Eye (tissue), 1 donor: Measurements from ENCODE around the gene TOP3A.
"Not testable (repeated sequence)": the region's sequence is repeated elsewhere in the genome, so short reads cannot be mapped to it uniquely, and the experiment has no call there.

Source experiments
- DNase-seq: peaks from one replicate; pipeline ENCODE4 v3.0.0-alpha.2; 2015

TOP3A gene

DNA sequence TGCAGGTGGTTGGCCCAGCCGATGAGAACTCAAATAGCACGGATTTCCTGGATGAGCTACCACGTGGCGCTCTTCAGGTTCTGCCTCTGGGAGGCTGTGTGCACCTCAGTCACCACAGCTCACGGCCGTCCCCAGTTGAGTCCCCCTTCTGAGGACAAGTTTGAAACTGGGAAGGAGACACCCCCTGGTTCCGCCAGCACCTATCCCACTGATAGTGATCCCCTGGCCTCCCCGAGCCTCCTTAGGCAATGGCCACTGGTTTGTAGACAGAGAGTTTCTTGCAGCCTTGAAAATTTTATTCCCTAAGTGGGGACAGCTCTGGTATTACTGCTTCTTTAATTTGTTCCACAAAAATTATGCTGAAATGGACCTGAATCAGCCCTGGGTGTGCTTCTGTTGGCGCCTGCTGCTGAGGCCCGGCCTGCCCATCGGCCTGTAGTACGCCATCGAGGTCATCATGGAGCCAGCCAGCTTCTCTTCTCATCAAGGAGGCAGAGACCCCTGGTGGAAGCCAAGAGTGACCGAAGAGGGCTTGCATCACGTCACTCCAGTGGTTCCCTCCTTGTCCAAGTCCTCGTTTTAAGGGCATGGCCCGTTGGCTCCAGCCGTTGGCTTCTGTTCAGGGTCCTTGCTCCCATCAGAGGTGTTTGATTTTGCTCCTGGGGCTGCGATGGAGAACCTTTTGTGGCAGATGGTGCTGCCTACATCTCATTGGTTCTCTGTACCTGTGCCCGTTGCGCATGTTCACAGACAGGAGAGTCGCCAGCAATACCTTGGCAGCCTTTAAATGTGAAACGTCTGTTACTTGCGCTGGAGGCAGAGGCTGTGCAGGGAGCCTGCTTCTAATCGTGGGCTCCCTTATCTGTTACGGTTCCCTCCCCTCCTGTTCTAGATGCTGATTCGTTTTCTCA, 9.6 kb upstream of the TOP3A start:
- no peak for DNase-seq

DNA sequence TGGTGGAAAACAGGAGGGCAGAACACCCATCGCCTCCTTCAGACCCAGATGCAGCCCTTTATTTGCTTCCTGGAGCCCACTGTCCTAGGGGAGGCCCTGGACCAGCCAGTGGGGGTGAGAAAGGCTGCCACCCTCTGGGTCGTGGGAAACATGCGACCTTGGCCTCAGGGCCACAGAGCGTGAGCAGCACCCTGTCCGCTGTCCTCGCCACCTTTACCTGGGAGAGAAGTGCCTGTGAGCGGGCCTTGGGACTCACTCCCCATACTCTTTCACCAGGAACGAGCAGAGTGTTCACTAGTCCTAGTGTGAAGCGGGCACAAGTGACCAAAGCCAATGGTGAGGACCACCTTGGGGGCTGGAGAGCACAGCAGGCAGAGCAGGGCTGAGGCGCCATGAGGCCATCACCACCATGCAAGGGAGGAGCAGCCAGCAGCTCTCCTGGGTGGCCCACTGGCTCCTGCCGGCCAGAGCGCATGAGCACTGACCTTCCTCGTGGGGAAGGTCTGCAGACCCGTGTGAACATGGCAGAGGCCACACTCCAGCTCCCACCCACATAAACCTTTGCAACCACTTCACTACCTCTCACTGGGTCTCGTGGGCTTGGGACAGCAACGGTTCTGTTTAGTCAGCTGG, 8.8 kb upstream of the TOP3A start:
- DNase-seq: no peak

- no peak for DNase-seq
Measured at GRCh38 chr17:18323007-18323406, 8.2 kb upstream of the TOP3A start.

DNA sequence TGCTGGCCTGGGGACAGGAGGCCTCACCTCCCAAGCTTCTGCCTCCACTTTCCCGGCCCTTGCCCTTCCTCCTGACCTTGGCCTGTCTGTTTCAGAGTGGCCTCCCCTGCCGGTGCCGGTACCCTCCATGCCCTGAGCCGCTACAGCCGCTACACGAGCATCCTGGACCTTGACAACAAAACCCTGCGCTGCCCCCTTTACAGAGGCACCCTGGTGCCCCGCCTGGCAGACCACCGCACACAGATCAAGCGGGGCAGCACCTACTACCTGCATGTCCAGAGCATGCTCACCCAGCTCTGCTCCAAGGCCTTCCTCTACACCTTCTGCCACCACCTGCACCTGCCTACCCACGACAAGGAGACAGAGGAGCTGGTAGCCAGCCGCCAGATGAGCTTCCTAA, 7.7 kb upstream of the TOP3A start:
- DNase-seq: no peak

GRCh38 chr17:18321309-18321708, 6.5 kb upstream of the TOP3A start:
- DNase-seq: no peak

DNA sequence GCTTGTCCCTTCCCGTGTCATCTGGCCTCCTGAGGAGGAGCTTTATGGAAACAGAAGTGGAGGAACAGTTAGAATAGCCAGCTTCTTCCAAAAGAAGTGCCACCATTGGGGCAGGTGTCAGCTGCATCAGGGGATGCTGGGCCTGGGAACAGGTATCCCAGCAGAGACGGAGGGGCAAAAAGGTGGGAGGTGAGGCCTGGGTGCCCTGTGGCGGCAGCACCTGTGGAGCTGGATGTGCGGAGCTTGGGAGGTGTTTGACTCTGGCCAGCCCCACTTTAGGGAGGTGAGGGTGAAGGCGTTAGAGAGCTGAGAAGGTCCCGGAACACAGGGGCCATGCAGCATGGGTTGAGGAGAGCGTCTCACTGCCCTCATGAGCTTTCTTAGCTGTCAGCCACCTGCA, 5.5 kb upstream of the TOP3A start:
- no peak for DNase-seq

DNA sequence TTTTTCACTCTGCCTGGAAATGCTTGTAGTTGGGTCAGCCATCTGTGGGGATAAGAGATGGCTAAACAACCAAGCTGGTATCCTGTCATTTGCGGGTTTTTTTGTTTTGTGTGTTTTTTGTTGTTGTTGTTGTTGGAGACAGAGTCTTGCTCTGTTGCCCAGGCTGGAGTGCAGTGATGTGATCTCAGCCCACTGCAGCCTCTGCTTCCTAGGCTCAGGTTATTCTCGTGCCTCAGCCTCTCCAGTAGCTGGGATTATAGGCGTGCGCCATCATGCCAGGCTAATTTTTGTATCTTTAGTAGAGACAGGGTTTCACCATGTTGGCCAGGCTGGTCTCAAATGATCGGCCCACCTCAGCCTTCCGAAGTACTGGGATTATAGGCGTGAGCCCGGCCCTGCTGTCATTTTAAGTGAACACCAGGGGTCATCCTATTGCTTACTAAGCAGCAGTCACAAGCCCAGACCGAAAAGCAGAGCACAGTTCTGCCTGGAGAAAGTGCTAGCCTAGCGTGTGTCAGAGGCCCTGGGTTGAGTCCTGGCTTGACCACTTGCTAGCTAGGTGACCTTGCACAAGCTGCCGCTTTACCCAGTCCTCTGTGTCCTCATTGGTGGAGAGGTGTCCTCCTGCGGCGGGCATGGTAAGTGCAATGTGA, 4.9 kb upstream of the TOP3A start:
- DNase-seq: peak; percentile 63

DNA sequence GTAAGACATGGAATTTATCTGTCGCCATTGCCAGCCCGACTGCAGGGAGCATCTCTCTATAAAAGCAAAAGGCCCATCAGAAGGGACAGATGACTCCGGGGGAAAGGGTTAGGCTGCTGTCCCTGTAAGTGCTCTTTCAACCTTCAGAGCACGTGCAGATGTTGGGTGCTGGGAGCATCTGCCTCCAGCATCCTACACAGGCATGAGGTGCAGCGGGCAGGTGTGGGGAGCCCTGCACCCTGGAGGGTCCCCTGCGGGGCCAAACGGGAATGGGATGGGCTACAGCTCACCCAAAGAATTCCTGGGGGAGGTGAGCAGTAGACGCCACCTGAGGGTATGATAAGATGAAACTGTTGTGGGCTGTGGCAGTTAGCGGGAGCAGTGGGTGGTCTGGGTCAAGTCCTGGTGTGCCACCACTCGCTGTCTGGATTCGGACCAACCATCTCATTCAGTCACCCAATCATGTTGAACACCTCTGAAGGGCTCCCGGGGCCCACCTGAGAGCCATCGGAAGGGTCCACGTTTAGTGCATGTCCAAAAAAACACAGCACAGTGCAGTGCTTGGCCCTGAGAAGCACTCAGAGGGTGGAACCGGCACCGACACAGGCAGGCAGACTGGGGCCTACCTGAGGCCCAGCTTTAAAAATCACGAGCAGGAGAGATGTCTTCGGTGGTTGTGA, 4.1 kb upstream of the TOP3A start:
- DNase-seq: no peak

DNA sequence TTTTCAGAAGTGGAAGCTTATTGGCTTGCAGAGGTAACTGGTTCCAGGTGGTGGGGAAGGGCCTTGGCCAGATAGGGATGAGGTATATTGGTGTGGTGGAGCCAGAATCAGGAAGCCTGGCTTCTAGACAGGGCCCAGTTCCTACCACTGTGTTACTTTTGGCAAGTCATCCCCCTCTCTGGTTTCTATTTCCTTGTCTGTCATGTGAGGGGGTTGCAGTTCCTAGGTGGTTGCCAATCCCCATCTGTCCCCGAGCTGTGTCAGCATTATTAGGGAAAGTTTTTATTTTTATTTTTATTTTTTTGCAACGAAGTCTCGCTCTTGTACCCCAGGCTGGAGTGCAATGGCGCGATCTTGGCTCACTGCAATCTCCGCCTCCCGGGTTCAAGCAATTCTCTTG, 3.3 kb upstream of the TOP3A start:
- DNase-seq: no peak

DNA sequence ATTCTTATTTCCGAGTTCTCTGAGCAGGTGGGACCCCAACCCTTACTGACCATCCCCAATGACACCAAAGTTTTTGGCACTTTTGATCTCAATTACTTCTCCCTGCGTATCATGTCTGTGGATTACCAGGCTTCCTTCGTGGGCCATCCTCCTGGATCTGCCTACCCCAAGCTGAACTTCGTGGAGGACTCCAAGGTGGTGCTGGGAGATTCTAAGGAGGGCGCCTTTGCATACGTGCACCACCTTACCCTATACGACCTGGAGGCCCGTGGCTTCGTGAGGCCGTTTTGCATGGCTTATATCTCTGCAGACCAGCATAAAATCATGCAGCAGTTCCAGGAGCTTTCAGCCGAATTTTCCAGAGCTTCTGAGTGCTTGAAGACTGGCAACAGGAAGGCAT, 1.2 kb upstream of the TOP3A start:
- DNase-seq: no peak

- DNase-seq: no peak
Measured at GRCh38 chr17:18315562-18315922, 748 bp upstream of the TOP3A start.

DNA sequence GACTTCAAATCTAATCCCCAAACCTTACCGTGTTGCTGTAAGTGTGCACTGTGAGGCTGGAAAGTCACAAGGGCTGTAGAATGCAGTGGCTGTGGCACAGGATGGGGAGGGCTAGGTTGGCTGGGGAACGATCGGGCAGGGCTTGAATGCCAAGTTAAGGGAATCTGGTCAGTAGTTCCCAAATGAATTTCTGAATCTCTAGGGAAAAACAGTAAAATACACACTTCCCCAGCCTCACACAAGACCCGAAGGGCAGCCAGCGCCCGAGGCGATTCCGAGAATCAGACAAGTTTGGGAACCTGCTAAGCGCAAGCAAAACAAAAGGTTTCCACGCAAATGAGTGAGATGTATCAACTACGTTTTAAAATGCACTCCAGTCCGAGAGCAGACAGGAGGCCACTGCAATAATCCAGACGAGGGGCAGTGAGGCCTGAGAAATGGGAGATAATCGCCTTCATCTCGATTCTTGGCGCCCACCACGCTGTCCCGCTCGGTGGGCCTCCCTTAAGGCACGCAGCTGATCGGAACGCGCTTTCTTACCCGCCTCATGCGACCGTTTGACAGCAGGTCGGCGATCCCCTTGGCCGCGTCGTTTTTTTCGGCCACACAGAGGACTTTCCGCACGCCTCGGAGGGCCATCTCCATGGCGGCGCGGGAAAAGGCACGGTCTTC, 599 bp downstream of the TOP3A start:
- no peak for DNase-seq

- no peak for DNase-seq
Measured at GRCh38 chr17:18309202-18309601, 5.6 kb downstream of the TOP3A start.

DNA sequence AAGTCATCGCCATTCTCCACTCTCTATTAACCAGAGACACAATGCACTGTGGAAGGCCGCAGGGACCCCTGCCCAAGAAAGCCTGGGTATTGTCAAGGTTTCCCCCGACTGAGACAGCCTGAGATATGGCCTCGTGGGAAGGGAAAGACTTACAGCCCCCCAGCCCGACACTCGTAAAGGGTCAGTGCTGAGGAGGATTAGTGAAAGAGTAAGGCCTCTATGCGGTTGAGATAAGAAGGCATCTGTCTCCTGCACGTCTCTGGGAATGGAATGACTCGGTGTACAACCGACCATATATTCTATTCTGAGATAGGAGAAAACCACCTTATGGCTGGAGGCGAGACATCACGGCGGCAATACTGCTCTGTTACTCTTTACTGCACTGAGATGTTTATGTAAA, 11.6 kb downstream of the TOP3A start:
- DNase-seq: not testable (repeated sequence)

GRCh38 chr17:18300725-18301480, 13.9 kb downstream of the TOP3A start:
- no peak for DNase-seq

GRCh38 chr17:18298061-18298460, 16.7 kb downstream of the TOP3A start:
- DNase-seq: not testable (repeated sequence)

GRCh38 chr17:18291718-18292540, 22.9 kb downstream of the TOP3A start:
- no peak for DNase-seq

DNA sequence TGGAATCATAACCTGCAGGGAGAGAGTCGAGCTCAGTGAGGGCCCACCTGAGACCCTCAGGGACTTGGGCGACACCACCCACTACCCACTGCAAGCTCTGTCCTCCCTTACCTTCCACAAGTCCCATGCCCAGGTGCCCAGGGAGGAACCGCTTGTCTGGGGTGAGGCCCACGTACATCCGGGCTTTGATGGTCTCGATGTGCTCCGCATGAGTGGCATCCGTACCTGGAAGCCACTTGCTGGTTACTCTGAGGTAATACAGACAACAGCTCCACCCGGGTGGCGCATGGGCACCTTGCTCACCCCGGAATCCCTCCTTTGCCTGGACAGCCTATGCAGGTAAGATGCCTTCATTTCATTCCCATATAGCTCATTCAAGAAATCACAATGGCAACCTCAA, 29.5 kb downstream of the TOP3A start:
- no peak for DNase-seq

DNA sequence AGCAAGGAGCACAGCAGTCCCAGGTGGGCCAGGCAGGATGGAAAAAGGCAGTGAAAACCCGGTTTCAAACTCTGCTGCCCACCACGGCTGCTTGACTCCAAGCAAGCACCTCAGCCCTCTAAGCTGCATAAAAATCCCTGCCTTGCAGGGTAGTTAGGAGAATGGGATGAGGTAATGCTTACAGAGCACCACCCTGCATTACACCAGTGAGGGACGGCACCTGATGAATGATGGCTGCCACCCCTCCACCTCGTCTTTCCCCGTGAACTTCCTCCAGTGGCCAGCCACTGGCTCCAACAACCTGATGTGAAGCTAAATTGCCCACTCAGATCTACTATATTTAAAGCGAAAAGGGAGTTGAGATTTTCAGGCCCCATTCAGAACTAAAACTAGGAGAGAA, 33.0 kb downstream of the TOP3A start:
- no peak for DNase-seq

DNA sequence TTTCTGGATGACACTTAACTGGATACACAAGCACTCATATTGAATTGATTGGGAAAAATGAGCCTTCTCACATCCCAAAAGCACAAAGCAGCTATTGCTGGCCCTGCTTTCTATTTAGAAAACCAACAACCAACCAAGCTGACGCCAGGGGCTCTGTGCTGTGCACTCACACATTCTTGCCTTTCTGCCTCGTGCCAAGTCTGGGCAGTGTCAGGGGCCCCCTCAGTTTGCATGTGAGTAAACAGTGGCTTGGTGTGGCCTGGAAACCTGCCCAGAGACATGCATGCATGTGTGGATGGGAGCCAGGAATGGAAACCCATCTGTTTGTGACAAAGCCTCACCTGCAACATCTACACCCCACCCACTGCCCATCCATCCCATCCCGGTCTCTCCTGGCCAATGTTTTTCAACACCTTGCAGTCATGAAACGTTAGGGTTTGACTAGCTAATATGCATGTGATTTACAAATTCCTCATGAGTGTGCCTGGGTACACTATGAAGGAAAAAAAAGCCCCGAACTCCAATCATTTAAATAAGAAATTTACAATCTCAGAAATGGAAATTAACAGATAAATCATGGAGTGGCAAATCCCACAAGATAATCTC, 33.9 kb downstream of the TOP3A start:
- no peak for DNase-seq

GRCh38 chr17:18280249-18280648, 34.5 kb downstream of the TOP3A start:
- DNase-seq: no peak
